OCI-LY7 (cell line): ENCODE data around the gene DNMBP. TPM values are rescaled to one million over a fixed set of nuclear protein-coding genes. Genes with fewer than 3 reads are reported as not detected.

Experiments used
- BruUV-seq: library from RNA; stranded (reverse); fragments of 400-500 nt; replicated peaks from 2 replicates; lab custom pipeline; 2021; lab: Mats Ljungman, UMichigan
- CTCF ChIA-PET: fragments of 300-600 bp; sonication (Branson Sonifier 250); formaldehyde crosslinking; loops from one replicate; lab custom pipeline; 2022; ENCODE audit warnings: antibody characterized with exemption; ENCODE audit not compliant: unreplicated experiment; lab: Charles Lee
- POLR2A ChIA-PET: fragments of 300-600 bp; sonication (Branson Sonifier 250); formaldehyde crosslinking; loops from one replicate; lab custom pipeline; 2022; ENCODE audit warnings: antibody characterized with exemption; lab: Charles Lee
- DNase-seq: peaks from one replicate; pipeline ENCODE4 v3.0.0-alpha.2; 2015; ENCODE audit warnings: low spot score
- H2AFZ ChIP-seq: fragments of 200-600 bp; sonication (generic), shearing (Covaris generic); 2 replicates; pipeline ENCODE4 v1.6.1; 2014; ENCODE audit warnings: mild to moderate bottlenecking, antibody characterized with exemption, low read length, moderate library complexity
- H3K27ac ChIP-seq: fragments of 200-600 bp; sonication (generic); 2 replicates; pipeline ENCODE4 v1.5.1; 2014; ENCODE audit warnings: mixed run types, low read depth, mild to moderate bottlenecking, moderate library complexity, low read length, inconsistent platforms; ENCODE audit not compliant: poor library complexity, severe bottlenecking
- H3K36me3 ChIP-seq: fragments of 200-600 bp; sonication (generic); 2 replicates; pipeline ENCODE4 v1.6.1; 2014; ENCODE audit warnings: mild to moderate bottlenecking, antibody characterized with exemption, low read length, moderate library complexity, mixed read lengths; ENCODE audit not compliant: insufficient read depth
- H3K4me1 ChIP-seq: fragments of 200-600 bp; sonication (generic); 2 replicates; pipeline ENCODE4 v1.5.1; 2014; ENCODE audit warnings: mild to moderate bottlenecking, low read length; ENCODE audit not compliant: insufficient read depth, poor library complexity, severe bottlenecking
- H3K4me2 ChIP-seq: fragments of 200-600 bp; sonication (generic); 2 replicates; pipeline ENCODE4 v1.6.1; 2014; ENCODE audit warnings: mild to moderate bottlenecking, low read length
- H3K4me3 ChIP-seq: fragments of 200-600 bp; sonication (generic); 2 replicates; pipeline ENCODE4 v1.5.1; 2014; ENCODE audit warnings: mild to moderate bottlenecking, low read depth, low read length; ENCODE audit not compliant: poor library complexity, severe bottlenecking
- H3K79me2 ChIP-seq: fragments of 200-600 bp; sonication (generic); 2 replicates; pipeline ENCODE4 v1.6.1; 2016; ENCODE audit warnings: low read depth, mild to moderate bottlenecking, low read length, moderate library complexity, mixed read lengths; ENCODE audit not compliant: insufficient read depth
- H3K9me2 ChIP-seq: fragments of 200-600 bp; sonication (generic); 2 replicates; pipeline ENCODE4 v1.6.1; 2016; ENCODE audit warnings: mild to moderate bottlenecking, low read length, mixed read lengths; ENCODE audit not compliant: insufficient read depth
- H3K9me3 ChIP-seq: fragments of 200-600 bp; sonication (generic); 2 replicates; pipeline ENCODE4 v1.6.1; 2014; ENCODE audit warnings: mild to moderate bottlenecking, mixed run types, low read length, mixed read lengths
- H4K20me1 ChIP-seq: fragments of 200-600 bp; sonication (generic); 2 replicates; pipeline ENCODE4 v1.6.1; 2014; ENCODE audit warnings: mild to moderate bottlenecking, antibody characterized with exemption, low read length, moderate library complexity, mixed read lengths; ENCODE audit not compliant: insufficient read depth
- EZH2phosphoT487 ChIP-seq: fragments of 200-600 bp; sonication (generic); IDR thresholded peaks from 2 replicates; pipeline ENCODE4 v1.6.1; 2018; ENCODE audit warnings: low read depth, borderline replicate concordance, mild to moderate bottlenecking, mixed run types, antibody characterized with exemption, low read length, moderate library complexity, mixed read lengths
- intact Hi-C: fragments of 100-400 bp; cut with micrococcal nuclease; formaldehyde crosslinking; loops from one replicate; pipeline ENCODE4 v1.10.0; 2022; ENCODE audit not compliant: unreplicated experiment
- total RNA-seq, 2 experiments: library from RNA; depleted of rRNA in 1 of 2; stranded (reverse); fragments of >200 nt in 1 of 2; shearing (Covaris generic) in 1 of 2; gene quantifications; 2 replicates each; pipeline ENCODE4 v1.2.3, GENCODE V29; 2014 to 2022
- TF ChIP-seq, protein P1 (sequence below): fragments of 200-600 bp; sonication (generic); conservative IDR thresholded peaks from 2 replicates; pipeline ENCODE4 v1.5.1; 2014; ENCODE audit warnings: mild to moderate bottlenecking, antibody characterized with exemption, low read length, moderate library complexity, mixed read lengths

DNMBP gene
- total RNA-seq, 2 experiments from 2014 or later = 27.0 to 36.2 TPM

DNA sequence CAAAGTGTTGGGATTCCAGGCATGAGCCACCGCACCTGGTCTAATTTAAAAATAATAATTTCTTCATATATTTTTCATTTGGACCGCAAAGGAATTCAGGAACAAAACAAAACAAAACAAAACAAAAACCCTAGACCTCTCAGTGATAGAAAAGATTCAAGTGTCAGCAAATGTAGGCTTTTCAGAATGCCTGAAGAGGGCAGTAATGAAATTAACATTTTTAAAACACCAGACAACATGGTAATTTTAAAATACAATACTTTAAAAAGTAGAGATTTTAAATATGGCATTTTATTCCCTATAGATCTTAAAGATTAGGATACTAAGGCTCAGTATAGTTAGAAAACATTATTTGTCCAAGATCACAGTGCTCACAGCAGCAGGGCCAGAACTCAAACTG lies 36.6 kb downstream of the DNMBP start:
- POLR2A ChIA-PET = no interaction called here
- no peak overlapping the region for H3K4me3 ChIP-seq
- H3K27ac ChIP-seq = no peak overlapping the region
- no peak overlapping the region for H3K4me2 ChIP-seq
- peaks cover 2% of the 10 kb centered on the region; the same call in 1 of the 2 replicates for H4K20me1 ChIP-seq
- peaks cover 48% of the 10 kb centered on the region for H3K4me1 ChIP-seq
- CTCF ChIA-PET = interaction anchor here (1.1 kb wide), 1 partner anchor 34 kb away, joined by 3 read pairs; no protein-coding TSS in a partner anchor
- no peaks in the 10 kb centered on the region for H3K9me3 ChIP-seq
- H2AFZ ChIP-seq = no peak overlapping the region
- no peak for DNase-seq
- TF ChIP-seq, protein P1, sequence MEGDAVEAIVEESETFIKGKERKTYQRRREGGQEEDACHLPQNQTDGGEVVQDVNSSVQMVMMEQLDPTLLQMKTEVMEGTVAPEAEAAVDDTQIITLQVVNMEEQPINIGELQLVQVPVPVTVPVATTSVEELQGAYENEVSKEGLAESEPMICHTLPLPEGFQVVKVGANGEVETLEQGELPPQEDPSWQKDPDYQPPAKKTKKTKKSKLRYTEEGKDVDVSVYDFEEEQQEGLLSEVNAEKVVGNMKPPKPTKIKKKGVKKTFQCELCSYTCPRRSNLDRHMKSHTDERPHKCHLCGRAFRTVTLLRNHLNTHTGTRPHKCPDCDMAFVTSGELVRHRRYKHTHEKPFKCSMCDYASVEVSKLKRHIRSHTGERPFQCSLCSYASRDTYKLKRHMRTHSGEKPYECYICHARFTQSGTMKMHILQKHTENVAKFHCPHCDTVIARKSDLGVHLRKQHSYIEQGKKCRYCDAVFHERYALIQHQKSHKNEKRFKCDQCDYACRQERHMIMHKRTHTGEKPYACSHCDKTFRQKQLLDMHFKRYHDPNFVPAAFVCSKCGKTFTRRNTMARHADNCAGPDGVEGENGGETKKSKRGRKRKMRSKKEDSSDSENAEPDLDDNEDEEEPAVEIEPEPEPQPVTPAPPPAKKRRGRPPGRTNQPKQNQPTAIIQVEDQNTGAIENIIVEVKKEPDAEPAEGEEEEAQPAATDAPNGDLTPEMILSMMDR = peak; percentile 84
- TF ChIP-seq EZH2phosphoT487 = no peak
- H3K79me2 ChIP-seq = peaks cover 63% of the 10 kb centered on the region
- no TSS peak for BruUV-seq
- intact Hi-C loops = loop anchor here (1.0 kb wide), 1 partner anchor 73 kb away; no protein-coding TSS in a partner anchor
- no peaks in the 10 kb centered on the region for H3K9me2 ChIP-seq
- H3K36me3 ChIP-seq = peaks cover 39% of the 10 kb centered on the region

DNA sequence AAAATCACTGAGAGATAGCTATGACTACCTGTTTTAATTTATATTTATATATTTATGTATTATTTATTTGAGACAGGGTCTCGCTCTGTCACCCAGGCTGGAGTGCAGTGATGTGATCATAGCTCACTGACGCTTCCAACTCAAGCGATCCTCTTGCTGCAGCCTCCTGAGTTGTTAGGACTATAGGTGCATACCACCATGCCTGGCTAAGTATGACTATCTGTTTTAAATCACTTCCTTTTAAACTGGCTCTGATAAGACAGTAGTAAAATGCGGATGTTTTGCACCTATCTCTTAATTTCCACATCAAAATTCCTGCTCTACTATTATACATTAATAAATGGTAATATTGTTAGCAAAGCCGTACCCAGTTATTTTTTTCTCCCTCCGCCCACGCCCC lies 41.8 kb downstream of the DNMBP start:
- Histone ChIP-seq H3K36me3 (peaks cover 68% of the 10 kb centered on the region), H2AFZ (no peak overlapping the region), H3K4me2 (no peak overlapping the region), H3K9me3 (no peaks in the 10 kb centered on the region), H3K9me2 (no peaks in the 10 kb centered on the region), H4K20me1 (no peaks in the 10 kb centered on the region), H3K79me2 (peaks cover 11% of the 10 kb centered on the region; the same call in 1 of the 2 replicates), H3K4me1 (no peaks in the 10 kb centered on the region), H3K27ac (no peak overlapping the region), H3K4me3 (no peak overlapping the region)
- CTCF ChIA-PET = no interaction called here
- POLR2A ChIA-PET = interaction anchor here (0.6 kb wide), 1 partner anchor 27 kb away, joined by 3 read pairs; no protein-coding TSS in a partner anchor
- BruUV-seq = no TSS peak
- TF ChIP-seq, protein P1 = no peak
- no peak for TF ChIP-seq EZH2phosphoT487
- intact Hi-C loops = no loop called here
- DNase-seq = no peak

DNA sequence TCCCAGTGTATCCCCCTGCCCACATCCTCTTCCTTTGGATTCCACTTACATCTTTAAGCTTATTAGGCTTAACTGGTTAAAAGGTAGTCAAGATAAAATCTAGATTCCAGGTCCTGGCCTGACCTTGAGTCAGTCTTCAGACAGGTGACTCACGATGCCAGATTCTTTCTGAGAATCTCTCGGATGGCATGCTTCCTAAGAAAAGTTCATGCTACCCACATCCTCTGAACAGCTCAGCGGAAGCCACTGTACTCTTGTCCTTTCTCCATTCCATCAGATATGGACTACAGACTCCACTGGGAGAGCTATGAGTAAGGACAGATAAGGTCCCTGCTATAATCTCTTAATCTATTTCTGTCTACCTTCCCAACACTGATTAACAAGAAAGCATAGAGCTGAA lies 43.4 kb downstream of the DNMBP start:
- Histone ChIP-seq H3K27ac (no peak overlapping the region), H3K79me2 (no peaks in the 10 kb centered on the region), H3K9me2 (no peaks in the 10 kb centered on the region), H3K36me3 (peaks cover 58% of the 10 kb centered on the region), H3K4me1 (no peaks in the 10 kb centered on the region), H2AFZ (no peak overlapping the region), H4K20me1 (no peaks in the 10 kb centered on the region), H3K9me3 (no peaks in the 10 kb centered on the region), H3K4me2 (no peak overlapping the region), H3K4me3 (no peak overlapping the region)
- ChIA-PET POLR2A (interaction anchor here (0.6 to 1.2 kb wide), 4 partner anchors 9 to 28 kb away, joined by 3 to 4 read pairs (median 4); no protein-coding TSS in a partner anchor), CTCF (no interaction called here)
- no TSS peak for BruUV-seq
- TF ChIP-seq, protein P1 = no peak
- no peak for TF ChIP-seq EZH2phosphoT487
- intact Hi-C loops = no loop called here
- no peak for DNase-seq
